ENCODE data around the gene HIVEP3. TPM values are rescaled to one million over a fixed set of nuclear protein-coding genes. Genes with fewer than 3 reads are reported as not detected.

The HIVEP3 gene
- total RNA-seq, 3 donors from 2014 or later, result 4.9 to 6.5 (median 6.1) TPM

DNA sequence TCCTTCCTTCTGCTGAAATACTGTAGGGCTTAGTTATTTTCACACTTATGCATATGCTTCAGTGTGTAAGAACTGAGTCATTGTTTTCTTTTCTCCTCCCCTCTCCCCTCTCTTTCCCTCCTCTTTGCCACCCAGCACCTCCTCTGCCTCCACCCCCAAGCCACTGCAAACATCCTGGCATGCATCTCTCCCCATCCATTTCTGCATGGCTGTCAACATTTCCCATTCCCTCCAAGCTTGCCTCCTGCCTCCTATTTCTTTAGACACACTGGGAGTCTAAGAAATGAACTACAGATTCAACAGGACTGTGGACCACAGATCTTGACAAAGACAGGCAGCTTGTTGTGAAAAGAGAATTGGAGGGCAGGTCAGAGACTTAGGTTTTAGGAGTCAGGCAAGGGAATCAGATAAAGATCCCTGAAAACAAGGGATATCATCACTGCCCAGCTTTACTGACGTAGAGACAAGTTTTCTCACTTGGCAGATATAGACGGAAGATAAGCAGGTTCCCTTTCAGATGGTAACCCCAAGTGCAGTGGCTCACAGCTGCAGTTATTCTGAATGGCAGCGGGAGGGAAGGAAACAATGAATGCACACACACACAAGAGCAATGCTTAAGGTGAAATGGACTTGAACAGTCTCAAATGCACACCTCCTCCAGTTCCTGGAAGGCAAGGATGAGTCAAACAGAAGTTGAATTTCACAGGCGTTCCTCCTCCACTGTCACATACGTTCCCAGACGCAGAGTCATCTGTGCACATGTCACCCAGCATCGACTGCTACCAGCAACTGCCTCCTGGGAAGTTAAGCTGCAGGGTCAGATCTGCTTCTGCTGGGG lies 56.1 kb downstream of the HIVEP3 start:
- H3K9me3 ChIP-seq, result no peaks in the 10 kb centered on the region
- intact Hi-C loops (cut with DNase I, micrococcal nuclease), result no loop called here
- no peaks in the 10 kb centered on the region for H3K4me1 ChIP-seq (ENCODE audit: low read depth)
- H3K4me3 ChIP-seq, result no peak overlapping the region
- TF ChIP-seq, protein P1, sequence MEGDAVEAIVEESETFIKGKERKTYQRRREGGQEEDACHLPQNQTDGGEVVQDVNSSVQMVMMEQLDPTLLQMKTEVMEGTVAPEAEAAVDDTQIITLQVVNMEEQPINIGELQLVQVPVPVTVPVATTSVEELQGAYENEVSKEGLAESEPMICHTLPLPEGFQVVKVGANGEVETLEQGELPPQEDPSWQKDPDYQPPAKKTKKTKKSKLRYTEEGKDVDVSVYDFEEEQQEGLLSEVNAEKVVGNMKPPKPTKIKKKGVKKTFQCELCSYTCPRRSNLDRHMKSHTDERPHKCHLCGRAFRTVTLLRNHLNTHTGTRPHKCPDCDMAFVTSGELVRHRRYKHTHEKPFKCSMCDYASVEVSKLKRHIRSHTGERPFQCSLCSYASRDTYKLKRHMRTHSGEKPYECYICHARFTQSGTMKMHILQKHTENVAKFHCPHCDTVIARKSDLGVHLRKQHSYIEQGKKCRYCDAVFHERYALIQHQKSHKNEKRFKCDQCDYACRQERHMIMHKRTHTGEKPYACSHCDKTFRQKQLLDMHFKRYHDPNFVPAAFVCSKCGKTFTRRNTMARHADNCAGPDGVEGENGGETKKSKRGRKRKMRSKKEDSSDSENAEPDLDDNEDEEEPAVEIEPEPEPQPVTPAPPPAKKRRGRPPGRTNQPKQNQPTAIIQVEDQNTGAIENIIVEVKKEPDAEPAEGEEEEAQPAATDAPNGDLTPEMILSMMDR (IDR thresholded peaks at IDR 0.05), result no peak
- ATAC-seq, result no peak
- DNase-seq, result no peak
- no peaks in the 10 kb centered on the region for H3K36me3 ChIP-seq (ENCODE audit: low read depth)

DNA sequence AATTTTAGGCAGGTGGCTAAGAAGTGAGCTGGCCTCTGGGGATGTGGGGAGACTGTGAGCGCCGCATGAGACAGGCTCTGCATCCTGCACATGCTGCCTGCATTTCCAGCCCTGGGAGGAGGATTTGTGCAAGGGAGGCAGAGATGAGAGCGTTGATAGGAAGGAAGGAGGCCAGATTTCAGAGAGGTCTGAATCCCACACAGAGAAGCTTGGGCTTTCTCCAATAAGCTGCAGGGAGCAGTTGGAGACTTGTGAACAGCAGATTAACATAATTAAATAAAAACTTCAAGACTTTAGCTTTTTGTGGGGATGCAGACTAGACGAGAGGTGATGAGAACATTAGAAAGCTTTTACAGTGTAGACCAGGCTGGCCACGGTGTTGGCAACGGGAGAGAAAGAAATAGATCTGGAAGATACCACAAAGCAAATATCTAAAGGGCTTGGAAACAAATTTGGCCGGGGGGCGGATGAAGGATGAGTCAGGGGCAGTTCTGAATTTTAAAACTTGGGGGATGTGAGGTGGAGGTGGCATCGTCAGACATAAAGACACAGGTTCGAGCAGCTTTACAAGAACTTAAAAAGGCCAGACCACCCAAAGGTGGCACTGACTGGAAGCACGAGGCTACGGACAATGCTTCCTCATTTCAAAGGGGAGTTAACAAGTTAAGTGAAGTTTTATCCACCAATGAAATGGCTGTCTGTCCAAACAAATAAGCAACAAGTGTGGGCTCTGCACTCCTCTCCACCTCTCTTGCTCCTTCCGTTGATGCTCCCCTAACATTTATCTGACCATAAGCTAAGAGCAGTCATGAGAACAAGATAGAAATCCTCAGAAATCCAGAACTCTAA lies 57.0 kb downstream of the HIVEP3 start:
- Histone ChIP-seq H3K9me3 (no peaks in the 10 kb centered on the region), H3K4me3 (no peak overlapping the region), H3K36me3 (ENCODE audit: low read depth) (no peaks in the 10 kb centered on the region), H3K4me1 (ENCODE audit: low read depth) (no peaks in the 10 kb centered on the region)
- ATAC-seq, result no peak
- TF ChIP-seq, protein P1 (IDR thresholded peaks at IDR 0.05), result no peak
- intact Hi-C loops (cut with DNase I, micrococcal nuclease), result no loop called here
- DNase-seq, result no peak

DNA sequence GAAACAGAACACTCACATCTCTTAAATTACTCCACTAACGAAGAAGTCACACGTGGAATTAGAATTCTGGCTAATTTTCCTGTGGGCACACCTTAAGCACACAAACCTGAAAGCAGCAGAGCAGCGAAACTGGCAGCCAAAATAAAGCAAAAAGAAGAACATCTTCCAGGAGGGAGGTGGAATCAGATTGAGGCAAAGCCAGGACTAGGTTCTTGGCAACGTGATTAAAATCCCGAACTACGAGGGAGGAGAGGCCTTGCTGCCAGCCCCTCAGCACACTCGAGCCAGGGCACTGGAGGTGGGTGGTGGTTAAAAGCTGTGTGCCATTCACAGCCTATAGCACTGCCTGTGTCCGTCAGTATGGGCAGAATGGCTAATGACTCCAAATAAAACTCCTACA lies 58.0 kb downstream of the HIVEP3 start:
- DNase-seq (no peak), ATAC-seq (no peak)
- no peak overlapping the region for H3K4me3 ChIP-seq
- no peaks in the 10 kb centered on the region for H3K9me3 ChIP-seq
- TF ChIP-seq, protein P1 (IDR thresholded peaks at IDR 0.05), result no peak
- H3K36me3 ChIP-seq (ENCODE audit: low read depth), result no peaks in the 10 kb centered on the region
- intact Hi-C loops (cut with DNase I, micrococcal nuclease), result no loop called here
- H3K4me1 ChIP-seq (ENCODE audit: low read depth), result no peaks in the 10 kb centered on the region

DNA sequence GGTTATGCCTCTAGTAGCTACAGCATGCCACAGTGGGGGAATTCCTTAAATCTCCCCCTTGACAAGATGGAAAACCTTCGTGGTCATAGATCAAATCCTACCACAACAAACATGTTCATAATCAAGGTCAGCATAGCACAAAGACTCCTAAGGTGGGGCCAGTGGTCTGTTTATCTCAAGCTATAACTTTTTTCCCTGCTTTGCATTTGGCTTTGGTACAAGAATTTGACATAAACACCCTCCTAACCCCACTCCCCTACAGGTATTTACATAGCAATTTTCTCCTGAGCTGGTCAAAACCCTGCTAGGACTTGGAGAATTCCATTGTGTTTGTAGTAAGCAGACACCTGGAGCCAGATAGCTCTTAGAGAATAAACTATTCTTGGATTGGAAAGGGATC lies 58.5 kb downstream of the HIVEP3 start:
- ATAC-seq, result no peak
- TF ChIP-seq, protein P1 (IDR thresholded peaks at IDR 0.05), result no peak
- Histone ChIP-seq H3K36me3 (ENCODE audit: low read depth) (no peaks in the 10 kb centered on the region), H3K4me3 (no peak overlapping the region), H3K9me3 (no peaks in the 10 kb centered on the region), H3K4me1 (ENCODE audit: low read depth) (no peaks in the 10 kb centered on the region)
- no peak for DNase-seq
- intact Hi-C loops (cut with DNase I, micrococcal nuclease), result no loop called here

DNA sequence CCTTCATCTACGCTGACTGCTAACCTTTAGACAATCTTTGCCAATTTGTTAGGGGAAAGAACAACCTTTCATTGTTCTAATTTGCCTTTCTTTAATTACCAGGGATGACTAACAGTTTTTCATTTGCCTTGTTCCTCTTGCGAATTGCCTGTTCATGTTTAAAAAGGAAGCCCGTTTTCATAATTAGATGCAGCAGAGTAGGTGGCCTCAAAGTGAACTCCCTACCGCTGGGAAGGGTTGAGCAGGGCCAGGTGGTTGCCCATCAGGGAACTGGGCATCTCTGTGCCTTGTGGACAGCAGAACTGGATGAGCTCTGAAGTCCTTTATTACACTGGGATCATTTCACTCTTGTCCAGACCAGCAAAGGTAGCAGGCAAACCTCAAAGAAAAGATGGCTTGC lies 59.0 kb downstream of the HIVEP3 start:
- TF ChIP-seq, protein P1 (IDR thresholded peaks at IDR 0.05), result no peak
- DNase-seq (no peak), ATAC-seq (no peak)
- intact Hi-C loops (cut with DNase I, micrococcal nuclease), result no loop called here
- Histone ChIP-seq H3K36me3 (ENCODE audit: low read depth) (no peaks in the 10 kb centered on the region), H3K9me3 (no peaks in the 10 kb centered on the region), H3K4me1 (ENCODE audit: low read depth) (no peaks in the 10 kb centered on the region), H3K4me3 (no peak overlapping the region)

Data from mucosa of descending colon (tissue), 3 donors.